Fibroblast of gingiva (primary cell): ENCODE results near the gene STAT5B.
"Not testable (repeated sequence)": the region's sequence is repeated elsewhere in the genome, so short reads cannot be mapped to it uniquely, and the experiment has no call there.

Source experiments
- DNase-seq: peaks from one replicate; pipeline ENCODE4 v3.0.0-alpha.2; 2011; ENCODE audit warnings: low read depth

STAT5B gene

DNA sequence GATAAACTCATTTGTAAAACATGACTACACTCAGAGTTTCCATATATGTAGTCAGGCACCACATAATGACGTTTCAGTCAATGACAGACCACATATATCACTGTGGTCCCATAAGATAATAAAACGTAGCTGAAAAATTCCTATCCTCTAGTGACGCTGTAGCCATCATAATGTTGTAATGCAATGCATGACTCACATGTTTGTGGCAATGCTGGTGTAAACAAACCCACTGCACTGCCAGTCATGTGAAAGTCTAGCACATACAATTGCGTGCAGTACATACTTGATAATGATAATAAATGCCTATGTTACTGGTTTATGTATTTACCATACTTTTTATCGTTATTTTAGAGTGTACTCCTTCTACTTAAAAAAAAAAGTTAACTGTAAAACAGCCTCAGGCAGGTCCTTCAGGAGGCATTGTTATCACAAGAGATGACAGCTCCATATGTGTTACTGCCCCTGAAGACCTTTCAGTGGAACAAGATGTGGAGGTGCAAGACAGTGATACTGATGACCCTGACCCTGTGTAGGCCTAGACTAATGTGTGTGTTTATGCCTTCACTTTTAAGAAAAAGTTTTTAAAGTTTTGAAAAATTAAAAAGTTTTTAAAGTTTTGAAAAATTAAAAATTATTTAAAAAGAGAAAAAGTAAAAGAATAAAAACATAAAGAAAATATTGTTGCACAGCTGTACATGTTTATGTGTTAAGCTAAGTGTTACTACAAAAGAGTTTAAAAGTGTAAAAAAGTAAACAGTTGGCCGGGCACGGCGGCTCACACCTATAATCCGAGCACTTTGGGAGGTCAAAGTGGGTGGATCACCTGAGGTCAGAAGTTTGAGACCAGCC lies 9.0 kb downstream of the STAT5B start:
- peak; percentile 95 for DNase-seq

DNA sequence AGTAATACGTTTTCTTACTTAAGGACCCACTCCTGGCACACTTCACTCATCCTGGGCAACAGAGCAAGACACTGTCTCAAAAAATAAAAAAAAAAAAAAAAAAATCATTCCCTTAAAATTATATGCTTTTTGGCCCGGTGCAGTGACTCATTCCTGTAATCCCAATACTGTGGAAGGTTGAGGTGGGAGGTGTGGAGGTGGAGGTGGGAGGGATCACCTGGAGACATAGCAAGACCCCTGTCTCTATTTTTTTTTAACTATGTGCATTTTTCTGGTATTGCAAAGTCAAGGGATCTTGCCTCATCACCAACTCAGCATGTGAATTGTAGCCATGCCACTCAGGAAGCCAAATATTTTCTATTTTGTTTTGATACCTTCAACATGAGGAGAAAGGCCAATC lies 9.7 kb downstream of the STAT5B start:
- DNase-seq = no peak

DNA sequence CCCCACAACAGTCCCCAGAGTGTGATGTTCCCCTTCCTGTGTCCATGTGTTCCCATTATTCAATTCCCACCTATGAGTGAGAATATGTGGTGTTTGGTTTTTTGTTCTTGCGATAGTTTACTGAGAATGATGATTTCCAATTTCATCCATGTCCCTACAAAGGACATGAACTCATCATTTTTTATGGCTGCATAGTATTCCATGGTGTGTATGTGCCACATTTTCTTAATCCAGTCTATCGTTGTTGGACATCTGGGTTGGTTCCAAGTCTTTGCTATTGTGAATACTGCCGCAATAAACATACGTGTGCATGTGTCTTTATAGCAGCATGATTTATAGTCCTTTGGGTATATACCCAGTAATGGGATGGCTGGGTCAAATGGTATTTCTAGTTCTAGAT lies 11.8 kb downstream of the STAT5B start:
- DNase-seq = not testable (repeated sequence)

DNA sequence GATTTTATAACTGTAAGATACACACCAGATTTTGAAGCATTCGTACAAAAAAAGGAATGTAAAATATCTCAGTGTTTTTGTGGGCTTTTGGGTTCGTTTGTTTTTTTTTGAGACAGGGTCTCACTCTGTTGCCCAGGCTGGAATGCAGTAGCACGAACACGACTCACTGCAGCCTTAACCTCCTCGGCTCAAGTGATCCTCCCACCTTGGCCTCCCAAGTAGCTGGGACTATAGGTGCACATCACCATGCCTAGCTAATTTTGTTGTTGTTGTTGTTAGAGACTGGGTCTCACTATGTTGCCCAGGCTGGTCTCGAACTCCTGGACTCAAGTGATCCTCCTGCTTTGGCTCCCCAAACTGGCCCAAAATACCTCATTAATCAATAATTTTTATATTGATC lies 15.9 kb downstream of the STAT5B start:
- DNase-seq = no peak

DNA sequence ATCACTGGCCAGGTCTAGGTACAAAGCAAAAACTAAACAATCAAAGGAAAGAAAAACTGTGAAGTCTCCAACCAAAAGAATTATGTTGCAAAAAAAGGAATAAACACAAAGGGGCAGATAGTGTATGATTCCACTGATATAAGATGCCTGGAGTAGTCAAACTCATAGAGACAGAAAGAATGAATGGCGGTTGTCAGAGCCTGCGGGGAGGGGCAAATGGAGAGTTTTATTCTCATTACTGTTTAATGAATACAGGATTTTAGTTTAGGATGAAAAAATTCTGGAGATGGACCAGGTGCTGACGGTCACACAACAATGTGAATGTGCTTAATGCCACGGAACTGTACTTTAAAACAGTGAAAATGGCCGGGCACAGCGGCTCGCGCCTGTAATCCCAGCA lies 20.7 kb downstream of the STAT5B start:
- no peak for DNase-seq

DNA sequence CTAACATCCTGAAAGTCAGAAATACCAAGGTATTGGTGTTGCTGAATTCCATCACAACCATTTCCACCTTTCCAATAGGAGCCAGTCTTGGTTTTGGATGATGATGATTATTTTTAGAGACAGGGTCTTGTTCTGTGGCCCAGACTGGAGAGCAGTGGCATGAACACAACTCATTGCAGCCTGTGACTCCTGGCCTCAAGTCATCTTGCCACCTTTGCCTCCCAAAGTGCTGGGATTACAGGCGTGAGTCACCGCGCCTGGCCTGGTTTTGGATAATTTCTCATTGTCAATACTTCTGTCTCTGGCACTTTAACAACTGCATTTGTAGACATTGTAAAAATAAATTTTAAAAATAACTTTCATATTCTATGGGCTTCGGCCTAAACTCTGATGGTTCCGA lies 22.6 kb downstream of the STAT5B start:
- no peak for DNase-seq

DNA sequence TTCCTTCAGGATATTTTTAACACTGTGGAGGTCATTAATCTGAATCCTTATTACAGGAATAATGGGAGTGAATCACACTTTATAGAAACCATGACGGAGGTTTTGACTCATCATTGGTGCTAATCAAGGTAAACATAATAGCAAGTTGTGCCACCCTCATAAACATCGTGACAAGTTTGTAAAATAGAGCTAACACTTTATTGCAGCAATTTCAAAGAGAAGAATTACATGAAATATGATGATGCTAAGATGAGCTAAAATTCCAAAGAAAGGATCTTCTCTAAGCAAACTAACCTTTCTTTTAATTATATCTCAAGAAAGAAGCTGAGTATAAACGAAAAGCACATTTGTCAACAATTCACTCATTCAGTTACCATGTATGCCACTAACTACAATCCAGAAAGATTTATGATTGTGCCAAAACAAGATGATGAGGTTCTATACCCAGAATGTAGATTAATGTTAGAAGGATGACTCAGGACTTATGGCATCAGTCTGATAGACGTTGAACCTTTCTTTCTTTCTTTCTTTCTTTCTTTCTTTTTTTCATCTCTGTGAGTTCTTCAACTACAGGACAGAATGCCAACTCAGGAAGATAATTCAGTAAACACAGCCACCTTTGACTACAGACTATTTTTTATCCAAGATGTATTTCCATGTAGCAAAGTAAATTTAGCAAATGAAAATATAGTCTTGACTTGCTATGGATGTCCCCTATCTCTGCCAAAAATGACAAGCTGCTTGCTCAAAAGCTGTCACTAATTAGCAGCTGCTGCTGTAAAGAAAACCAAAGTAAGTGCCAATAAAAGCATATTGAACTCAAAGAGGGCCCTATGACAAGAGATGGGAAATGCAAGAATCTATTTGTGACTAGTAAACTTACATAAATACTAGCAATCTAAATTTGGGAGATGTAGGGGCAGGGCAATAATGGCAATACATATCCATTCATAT lies 23.3 kb downstream of the STAT5B start:
- peak; percentile 30 for DNase-seq

DNA sequence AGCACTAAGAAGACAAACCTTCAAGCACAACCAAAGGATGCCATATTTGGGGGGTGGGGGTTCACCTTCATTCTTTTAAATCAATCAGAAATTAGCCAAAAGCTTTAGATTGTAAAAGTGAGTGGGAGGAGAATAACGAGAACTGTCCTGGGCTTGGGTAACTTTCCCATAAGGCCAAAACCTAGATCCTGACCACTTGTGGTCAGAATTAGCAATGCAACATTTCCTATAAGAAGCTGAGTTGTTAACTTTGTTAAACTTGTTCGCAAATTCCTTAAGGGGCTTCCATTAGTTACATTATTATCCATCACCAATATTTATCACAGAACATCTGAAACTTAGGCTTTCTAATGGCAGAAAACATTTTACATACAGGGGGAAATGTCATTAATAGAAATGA lies 25.1 kb downstream of the STAT5B start:
- peak; percentile 28 for DNase-seq

DNA sequence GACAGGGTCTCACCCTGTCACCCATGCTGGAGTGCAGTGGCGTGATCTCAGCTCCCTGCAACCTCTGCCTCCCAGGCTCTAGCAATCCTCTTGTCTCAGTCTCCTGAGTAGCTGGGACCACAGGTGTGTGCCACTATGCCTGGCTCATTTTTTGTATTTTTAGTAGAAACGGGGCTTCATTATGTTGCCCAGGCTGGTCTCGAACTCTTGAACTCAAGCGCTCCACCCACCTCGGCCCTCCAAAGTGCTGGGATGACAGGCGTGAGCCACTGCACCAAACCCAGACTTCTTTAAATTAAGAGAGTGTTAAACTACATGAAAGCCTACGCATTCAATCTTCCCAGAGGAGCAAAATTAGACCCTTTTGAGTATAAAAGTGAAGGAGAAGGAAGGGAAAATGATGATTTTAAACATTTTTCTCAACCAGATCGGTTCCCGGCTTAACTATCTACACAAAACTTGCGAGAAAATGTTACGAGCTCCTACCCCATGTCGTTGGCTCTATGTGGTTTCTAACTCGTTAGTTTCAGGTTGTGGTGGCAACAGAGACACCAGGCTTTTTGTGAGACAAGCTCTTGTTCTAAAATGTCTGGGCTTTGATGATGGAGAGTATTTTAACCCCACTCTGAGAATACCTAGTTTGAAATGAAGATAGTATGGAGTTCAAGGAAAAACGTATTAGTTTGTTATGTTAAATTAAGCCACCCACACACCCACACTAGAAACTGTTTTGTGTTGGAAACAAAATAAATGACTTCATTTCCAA lies 26.3 kb downstream of the STAT5B start:
- no peak for DNase-seq

DNA sequence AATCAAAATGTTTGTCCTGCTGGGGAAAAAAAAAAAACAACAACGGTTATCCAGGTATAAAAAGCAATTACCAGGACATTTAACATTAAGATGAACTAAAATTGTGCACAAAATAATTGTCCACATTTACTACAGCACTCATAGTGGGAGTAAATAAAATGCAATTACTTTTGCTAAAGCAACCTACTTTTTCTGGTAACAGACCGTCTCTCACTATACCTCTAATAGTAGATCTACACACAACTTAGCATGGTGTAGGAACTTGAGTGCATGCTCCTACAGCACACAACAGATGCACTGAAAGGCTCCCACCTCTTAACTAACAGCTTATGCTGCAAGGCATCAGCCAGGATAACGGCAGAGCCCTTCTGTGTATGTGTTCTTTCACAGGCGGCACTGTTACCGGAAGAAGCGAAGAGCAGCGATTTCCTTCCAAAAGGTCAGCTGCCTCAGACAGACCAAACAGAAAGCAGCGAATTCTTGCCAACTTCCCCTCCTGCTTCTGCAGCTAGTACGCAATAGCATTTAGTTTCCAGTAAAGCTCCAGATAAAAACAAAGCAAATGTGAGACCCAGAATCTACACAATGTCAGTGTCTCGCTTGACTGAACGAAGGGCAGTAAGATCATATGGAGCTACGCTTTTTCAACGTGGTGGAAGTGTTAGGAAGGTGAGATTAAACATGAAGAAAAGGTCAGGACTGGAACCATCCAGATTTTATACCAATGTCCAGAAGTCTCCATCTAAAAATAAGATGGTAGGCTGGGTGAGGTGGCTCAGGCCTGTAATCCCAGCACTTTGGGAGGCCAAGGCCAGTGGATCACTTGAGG lies 27.6 kb downstream of the STAT5B start:
- peak; percentile 95 for DNase-seq

DNA sequence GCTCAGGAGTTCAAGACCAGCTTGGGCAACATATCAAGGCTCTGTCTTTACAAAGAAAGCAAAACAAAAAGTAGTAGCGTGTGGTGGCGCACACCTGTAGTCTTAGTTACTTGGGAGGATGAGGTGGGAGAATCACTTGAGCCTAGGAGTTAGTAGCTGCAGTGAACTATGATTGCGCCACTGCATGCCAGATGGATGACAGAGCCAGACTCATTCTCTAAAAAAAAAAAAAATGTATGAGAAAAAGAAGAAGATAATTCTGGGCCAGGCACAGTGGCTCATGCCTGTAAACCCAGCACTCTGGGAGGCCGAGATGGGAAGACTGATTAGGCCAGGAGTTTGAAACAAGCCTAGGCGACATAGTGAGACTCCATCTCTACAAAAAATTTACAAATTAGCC lies 28.5 kb downstream of the STAT5B start:
- DNase-seq = peak; percentile 73

DNA sequence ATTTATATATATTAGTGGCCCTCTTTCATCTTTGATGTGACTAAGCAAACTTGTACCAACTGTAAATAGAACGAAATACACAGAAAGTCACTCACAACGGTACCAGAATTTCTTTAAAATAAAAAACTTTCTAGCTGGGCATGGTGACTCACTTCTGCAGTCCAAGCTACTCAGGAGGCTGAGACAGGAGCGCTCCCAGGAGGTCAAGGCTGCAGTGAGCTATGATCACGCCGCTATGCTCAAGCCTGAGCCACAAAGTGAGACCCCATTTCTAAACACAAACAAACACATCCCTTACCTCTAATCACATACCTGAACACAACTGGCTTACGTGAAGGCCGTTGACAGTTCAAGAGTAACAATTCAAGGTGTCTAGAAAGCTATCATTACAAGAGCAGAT lies 29.7 kb downstream of the STAT5B start:
- no peak for DNase-seq

DNA sequence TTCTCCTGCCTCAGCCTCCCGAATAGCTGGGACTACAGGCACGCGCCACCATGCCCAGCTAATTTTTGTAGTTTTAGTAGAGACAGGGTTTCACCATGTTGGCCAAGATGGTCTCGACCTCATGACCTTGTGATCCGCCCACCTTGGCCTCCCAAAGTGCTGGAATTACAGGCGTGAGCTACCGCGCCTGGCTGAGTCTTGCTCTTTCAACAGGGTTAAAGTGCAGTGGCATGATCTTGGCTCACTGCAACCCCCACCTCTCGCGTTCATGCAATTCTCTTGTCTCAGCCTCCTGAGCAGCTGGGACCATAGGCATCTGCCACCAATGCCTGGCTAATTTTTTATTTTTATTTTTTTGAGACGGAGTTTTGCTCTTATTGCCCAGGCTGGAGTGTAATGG lies 31.0 kb downstream of the STAT5B start:
- DNase-seq = not testable (repeated sequence)

DNA sequence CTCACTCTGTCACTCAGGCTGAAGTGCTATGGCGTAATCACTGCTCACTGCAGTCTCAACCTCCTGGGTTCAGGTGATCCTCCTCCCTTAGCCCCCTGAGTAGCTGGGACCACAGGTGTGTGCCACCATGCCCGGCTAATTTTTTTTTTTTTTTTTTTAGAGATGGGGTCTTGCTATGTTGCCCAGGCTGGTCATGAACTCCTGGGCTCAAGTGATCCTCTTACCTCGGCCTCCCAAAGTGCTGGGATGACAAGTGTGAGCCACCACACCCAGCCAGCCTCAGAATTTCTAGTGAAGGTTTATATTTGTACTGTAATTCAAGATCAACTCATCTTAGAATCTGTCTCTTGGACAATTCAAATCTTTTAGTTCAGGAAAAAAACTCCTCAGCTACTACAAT lies 32.1 kb downstream of the STAT5B start:
- not testable (repeated sequence) for DNase-seq

DNA sequence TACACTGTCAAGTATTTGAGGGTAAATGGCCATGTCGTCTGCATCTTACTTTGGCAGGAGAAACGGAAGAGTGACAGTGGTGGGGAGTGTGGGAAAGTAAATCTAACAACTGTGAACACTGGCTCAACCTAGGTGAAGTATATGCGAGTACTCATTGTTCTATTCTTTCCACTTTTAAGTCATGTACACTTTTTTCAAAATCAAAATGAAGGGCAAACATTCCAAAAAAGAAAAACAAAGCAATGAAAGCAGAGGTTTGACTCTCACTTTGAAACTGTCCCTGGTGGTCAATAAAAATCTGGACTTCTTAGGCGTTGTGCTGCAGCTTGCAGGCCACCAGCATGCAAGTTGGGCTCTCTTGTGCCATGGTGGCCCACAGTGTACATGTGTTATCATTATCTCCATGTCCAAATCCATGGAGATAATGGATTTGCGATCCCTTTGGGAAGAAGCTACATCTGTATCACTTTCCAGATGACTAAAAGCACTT lies 32.7 kb downstream of the STAT5B start:
- no peak for DNase-seq

DNA sequence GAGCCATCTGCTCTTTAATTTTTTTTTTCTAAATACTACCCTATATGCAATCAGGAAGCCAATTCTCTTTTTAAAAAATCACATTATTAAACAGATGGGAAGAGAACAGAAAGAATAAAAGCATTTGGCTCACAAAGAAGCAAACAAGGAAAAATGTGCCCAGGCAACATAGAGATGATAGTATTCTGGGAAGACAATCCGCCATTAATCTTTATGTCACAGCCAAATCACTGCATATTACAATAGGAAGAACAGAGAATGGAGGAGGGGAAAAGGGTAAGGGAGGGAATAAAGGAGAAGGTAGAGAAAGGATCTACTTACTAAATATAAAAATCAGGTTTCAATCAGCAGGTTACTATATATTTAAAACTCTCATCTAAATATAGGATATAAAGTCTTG lies 34.3 kb downstream of the STAT5B start:
- no peak for DNase-seq

DNA sequence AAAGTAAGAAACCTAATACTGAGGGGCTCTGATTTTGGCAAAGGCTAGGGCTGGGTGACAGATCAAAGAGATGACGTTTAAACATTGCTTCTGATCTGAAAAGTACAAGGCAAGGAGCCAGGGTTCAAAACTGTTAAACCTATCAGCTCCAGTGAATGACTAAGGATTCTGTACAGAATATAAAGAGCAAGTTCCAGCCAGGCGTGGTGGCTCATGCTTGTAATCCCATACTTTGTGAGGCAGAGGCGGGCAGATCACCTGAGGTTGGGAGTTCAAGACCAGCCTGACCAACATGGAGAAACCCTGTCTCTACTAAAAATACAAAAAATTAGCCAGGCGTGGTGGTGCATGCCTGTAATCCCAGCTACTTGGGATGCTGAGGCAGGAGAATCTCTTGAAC lies 35.3 kb downstream of the STAT5B start:
- DNase-seq = not testable (repeated sequence)

DNA sequence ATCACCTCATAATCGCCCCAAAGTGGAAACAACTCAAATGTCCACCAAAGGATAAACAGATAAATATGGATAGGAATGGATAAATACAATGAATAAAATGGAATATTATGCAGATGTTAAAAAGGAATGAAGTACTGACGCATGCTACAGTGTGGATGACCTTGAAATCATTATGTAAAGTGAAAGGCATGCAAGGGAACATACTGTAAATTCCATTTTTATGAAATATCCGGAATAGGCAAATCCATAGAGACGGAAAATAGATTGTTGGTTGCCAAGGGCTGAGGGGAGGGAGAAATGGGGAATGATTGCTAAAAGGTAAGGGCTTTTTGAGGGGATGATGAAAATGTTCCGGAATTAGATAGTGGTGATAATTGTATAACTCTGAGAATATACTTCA lies 36.0 kb downstream of the STAT5B start:
- DNase-seq = no peak

DNA sequence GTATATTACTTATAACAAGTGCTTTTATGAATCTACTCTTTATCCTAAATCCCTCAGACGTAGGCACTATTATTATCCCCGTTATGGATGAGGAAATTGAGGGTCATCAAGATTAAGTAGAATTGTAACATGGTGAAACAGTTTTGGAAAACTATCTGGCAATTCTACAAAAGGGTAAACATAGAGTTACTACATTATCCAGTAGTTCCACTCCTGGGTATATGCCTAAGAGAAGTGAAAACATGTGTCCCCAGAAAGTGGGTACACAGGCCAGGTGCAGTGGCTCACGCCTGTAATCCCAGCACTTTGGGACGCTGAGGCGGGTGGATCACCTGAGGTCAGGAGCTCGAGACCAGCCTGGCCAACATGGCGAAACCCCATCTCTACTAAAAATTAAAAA lies 36.6 kb downstream of the STAT5B start:
- DNase-seq = not testable (repeated sequence)

DNA sequence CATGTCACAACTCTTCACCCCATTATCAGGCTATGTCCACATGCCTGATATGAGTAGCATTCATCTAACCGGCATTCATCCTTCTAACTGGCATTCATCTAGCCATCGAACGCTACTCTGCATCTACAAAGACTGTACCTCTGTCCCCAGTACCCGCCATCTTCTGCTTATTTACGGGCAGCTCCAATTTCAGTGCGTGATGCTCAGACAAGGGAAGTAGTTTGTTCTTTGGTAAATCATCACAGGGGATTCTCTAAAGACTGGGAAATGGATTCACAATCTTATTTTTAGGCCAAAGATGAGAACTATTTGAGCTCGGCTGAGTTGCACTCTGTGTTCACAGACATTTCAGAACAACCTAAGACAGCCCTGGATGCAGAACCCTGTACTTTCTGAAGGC lies 39.4 kb downstream of the STAT5B start:
- no peak for DNase-seq

DNA sequence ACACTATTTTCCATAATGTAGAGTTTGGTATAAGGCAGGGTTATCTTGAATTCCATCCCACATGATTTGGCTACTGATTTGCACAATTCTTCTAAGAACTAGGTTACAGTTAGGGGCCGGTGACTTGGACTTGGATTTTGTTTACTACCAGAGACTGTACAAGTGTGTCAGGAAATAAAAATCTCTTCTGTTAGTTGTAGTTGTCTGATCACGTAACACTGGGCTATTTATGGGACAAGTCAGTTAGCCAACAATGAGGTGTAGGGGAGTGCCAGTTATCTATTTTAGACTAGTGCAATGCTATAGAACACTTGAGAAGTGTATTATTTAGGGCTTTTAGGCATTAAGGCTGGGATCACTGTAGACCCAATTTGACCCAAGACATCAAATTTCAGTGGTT lies 42.2 kb downstream of the STAT5B start:
- no peak for DNase-seq
